K562 (cell line): ENCODE results near the gene CREBL2. TPM values are rescaled to one million over a fixed set of nuclear protein-coding genes. Genes with fewer than 3 reads are reported as not detected.

Source experiments
- ATAC-seq: fragments of 200-7000 bp; cut with Tn5 transposase; 3 replicates; pipeline ENCODE4 v1.9.1; 2020; ENCODE audit warnings: moderate library complexity
- BruUV-seq: library from RNA; stranded (reverse); fragments of 400-500 nt; replicated peaks from 2 replicates; lab custom pipeline; 2021; lab: Mats Ljungman, UMichigan
- CTCF ChIA-PET: fragments of 300-600 bp; formaldehyde crosslinking; extraction: SDS; loops from one replicate; lab custom pipeline; 2021; ENCODE audit warnings: low intra/inter-chr PET ratio; lab: Yijun Ruan, JAX
- POLR2A ChIA-PET: fragments of 300-600, 350-650 bp; sonication (Branson Sonifier 250); formaldehyde crosslinking; extraction: SDS; loops from one replicate; lab custom pipeline; 2021; ENCODE audit warnings: antibody characterized with exemption, inconsistent platforms; lab: Yijun Ruan, JAX
- DNase-seq, 4 experiments: peaks; one replicate each; pipeline versions ENCODE4 v3.0.0 to v3.0.0-alpha.2; 2011 to 2018; ENCODE audit warnings: low spot score in 3 of 4, mixed read lengths in 3 of 4; ENCODE audit errors: extremely low read depth in 1 of 4
- FAIRE-seq: peaks from 2 replicates; lab custom pipeline; 2011; peaks lifted over from hg19 to GRCh38; lab: Jason Lieb, UNC
- H2AFZ ChIP-seq: 2 replicates; pipeline ENCODE4 v1.6.0; 2011; ENCODE audit warnings: low read depth, low read length, control low read depth, inconsistent platforms
- H3K27ac ChIP-seq: fragments of 200-600 bp; 3 replicates; pipeline ENCODE4 v1.8.0; 2011; ENCODE audit warnings: low read depth, mild to moderate bottlenecking, control low read depth, inconsistent platforms, low read length, moderate library complexity, mixed read lengths; ENCODE audit errors: extremely low read depth
- H3K27me3 ChIP-seq, 2 experiments: fragments of 300-600 bp in 1 of 2; 2 replicates in 1 of 2; 3 replicates in 1 of 2; pipeline versions ENCODE4 v1.6.0 to v1.8.0; 2011; ENCODE audit warnings: inconsistent platforms in 2 of 2, low read length in 2 of 2, mild to moderate bottlenecking in 1 of 2, mixed read lengths in 1 of 2, moderate library complexity in 1 of 2; ENCODE audit not compliant: control insufficient read depth in 2 of 2, insufficient read depth in 2 of 2
- H3K36me3 ChIP-seq: fragments of 300-600 bp; 3 replicates; pipeline ENCODE4 v1.8.0; 2011; ENCODE audit warnings: mild to moderate bottlenecking, low read length, inconsistent platforms; ENCODE audit not compliant: control insufficient read depth, insufficient read depth
- H3K4me1 ChIP-seq, 2 experiments: fragments of 200-600 bp in 1 of 2; replicated peaks in 1 of 2; 2 replicates in 1 of 2; 3 replicates in 1 of 2; pipeline versions ENCODE4 v1.5.1 to v1.8.0; 2011; ENCODE audit warnings: inconsistent platforms in 2 of 2, low read length in 2 of 2, mild to moderate bottlenecking in 1 of 2, mixed read lengths in 1 of 2, moderate library complexity in 1 of 2; ENCODE audit not compliant: control insufficient read depth in 2 of 2, insufficient read depth in 2 of 2
- H3K4me2 ChIP-seq: 2 replicates; pipeline ENCODE4 v1.6.1; 2011; ENCODE audit warnings: low read length, control low read depth, inconsistent platforms, mixed read lengths; ENCODE audit not compliant: insufficient read depth
- H3K4me3 ChIP-seq: fragments of 200-600 bp; sonication (generic), shearing (Covaris generic); 2 replicates; pipeline ENCODE4 v1.5.1; 2016; ENCODE audit warnings: control low read depth, inconsistent platforms
- H3K79me2 ChIP-seq: fragments of 200-600 bp; 3 replicates; pipeline ENCODE4 v1.8.0; 2011; ENCODE audit warnings: low read length, inconsistent platforms; ENCODE audit not compliant: control insufficient read depth, insufficient read depth
- H3K9ac ChIP-seq, 2 experiments: 2 replicates each; pipeline versions ENCODE4 v1.6.0 to v1.6.1; 2011; ENCODE audit warnings: low read depth in 2 of 2, low read length in 2 of 2, control low read depth in 1 of 2, inconsistent platforms in 1 of 2, mild to moderate bottlenecking in 1 of 2, mixed read lengths in 1 of 2; ENCODE audit not compliant: insufficient read depth in 1 of 2
- H3K9me1 ChIP-seq: one replicate; pipeline ENCODE4 v1.6.0; 2011; ENCODE audit warnings: inconsistent platforms, mild to moderate bottlenecking, low read length, moderate library complexity; ENCODE audit not compliant: control insufficient read depth, insufficient read depth
- H3K9me3 ChIP-seq: replicated peaks from 2 replicates; pipeline ENCODE4 v1.5.1; 2011; ENCODE audit warnings: low read depth, low read length, inconsistent platforms; ENCODE audit not compliant: control insufficient read depth, insufficient read depth
- H4K20me1 ChIP-seq: replicated peaks from 2 replicates; pipeline ENCODE4 v1.6.1; 2011; ENCODE audit warnings: low read length, inconsistent platforms, mixed read lengths; ENCODE audit not compliant: control insufficient read depth, insufficient read depth
- CBFB ChIP-seq: sonication (generic); formaldehyde crosslinking; IDR thresholded peaks from 2 replicates; pipeline ENCODE4 v1.4.0; 2020; ENCODE audit warnings: mild to moderate bottlenecking, missing genetic modification reagents
- CC2D1A ChIP-seq: fragments of 450-650 bp; IDR thresholded peaks from 2 replicates; pipeline ENCODE4 v1.6.1; 2017; ENCODE audit warnings: mild to moderate bottlenecking
- CREB1 ChIP-seq, 2 experiments: sonication (generic) in 1 of 2; formaldehyde crosslinking in 1 of 2; IDR thresholded peaks; 2 replicates each; pipeline versions ENCODE4 v1.6.1 to v1.8.0; 2012 to 2022; ENCODE audit warnings: inconsistent platforms in 1 of 2, mild to moderate bottlenecking in 1 of 2, missing genetic modification reagents in 1 of 2, moderate library complexity in 1 of 2
- HDAC1 ChIP-seq, 2 experiments: fragments of 450-650 bp; IDR thresholded peaks; 2 replicates each; pipeline ENCODE4 v1.6.1; 2016 to 2017; ENCODE audit warnings: inconsistent platforms in 1 of 2, mild to moderate bottlenecking in 1 of 2, moderate library complexity in 1 of 2
- HNRNPH1 ChIP-seq: fragments of 200-400 bp; formaldehyde crosslinking; optimal IDR thresholded peaks from 2 replicates; pipeline ENCODE3; 2017; ENCODE audit warnings: low read depth, mild to moderate bottlenecking, low read length, moderate library complexity
- HNRNPK ChIP-seq: fragments of 200-400 bp; formaldehyde crosslinking; IDR thresholded peaks from one replicate; pipeline ENCODE4 v1.6.1; 2018; ENCODE audit warnings: mild to moderate bottlenecking, low read depth, low read length; ENCODE audit not compliant: poor library complexity, severe bottlenecking
- TAF1 ChIP-seq: IDR thresholded peaks from 2 replicates; pipeline ENCODE4 v1.6.1; 2011; ENCODE audit warnings: mild to moderate bottlenecking, low read length, moderate library complexity; ENCODE audit not compliant: insufficient read depth, control insufficient read depth, severe bottlenecking; ENCODE audit errors: extremely low read depth
- TSC22D4 ChIP-seq: fragments of 450-650 bp; IDR thresholded peaks from 2 replicates; pipeline ENCODE4 v1.6.1; 2016; ENCODE audit warnings: missing genetic modification characterization, missing biosample characterization, control low read depth
- ZNF3 ChIP-seq: fragments of 250-450 bp; sonication (Bioruptor Pico); IDR thresholded peaks from 2 replicates; pipeline ENCODE4 v1.5.0; 2021; ENCODE audit warnings: mild to moderate bottlenecking, moderate library complexity
- ZNF311 ChIP-seq: fragments of 250-450 bp; sonication (Bioruptor Pico); IDR thresholded peaks from 2 replicates; pipeline ENCODE4 v1.4.0; 2020; ENCODE audit warnings: mild to moderate bottlenecking, moderate library complexity
- ZNF445 ChIP-seq: fragments of 250-450 bp; sonication (Bioruptor Pico); IDR thresholded peaks from 2 replicates; pipeline ENCODE4 v1.4.0; 2020; ENCODE audit warnings: low read depth, mild to moderate bottlenecking, moderate library complexity
- WGBS: fragments of 100-300 bp; shearing (Covaris generic); methylation state at CpG from one replicate; pipeline ENCODE4 v1.1.6; 2016; ENCODE audit warnings: low coverage, mixed read lengths; ENCODE audit not compliant: insufficient coverage; ENCODE audit errors: missing lambda C conversion rate; 5-methylcytosine and 5-hydroxymethylcytosine counted together
- in situ Hi-C: fragments of 300-500 bp; cut with MboI; formaldehyde crosslinking; loops from 4 replicates; pipeline ENCODE4 v1.15.0; 2018; ENCODE audit warnings: inconsistent platforms, mixed read lengths
- intact Hi-C: fragments of 100-400 bp; cut with micrococcal nuclease; formaldehyde crosslinking; loops from 2 replicates; pipeline ENCODE4 v1.14.2; 2022
- polyA plus RNA-seq, 8 experiments: library from polyadenylated mRNA; depleted of rRNA in 4 of 8; stranded (reverse) in 5 of 8; unstranded in 3 of 8; fragments of >200 nt; fragmentation: Nextera tagmentation in 2 of 8; fragmentation: Illumina TruSeq in 1 of 8; extraction: Ambion mirVana in 2 of 8; extraction: Trizol in 1 of 8; gene quantifications; 2 replicates each; pipeline versions ENCODE4 v1.2.1 to v1.2.3, GENCODE V29; 2011 to 2014; ENCODE audit warnings: inconsistent platforms in 1 of 8, missing spikeins in 1 of 8
- total RNA-seq, 7 experiments: library from RNA; depleted of rRNA in 6 of 7; stranded (reverse); fragments of >200 nt in 6 of 7; fragmentation: Illumina TruSeq in 2 of 7; extraction: Trizol in 2 of 7; gene quantifications; 2 replicates each; pipeline versions ENCODE4 v1.2.1 to v1.2.3, GENCODE V29; 2011 to 2021; ENCODE audit warnings: low replicate concordance in 1 of 7
- TF ChIP-seq, protein P1 (sequence below): fragments of 250-450 bp; sonication (Bioruptor Pico); IDR thresholded peaks from 2 replicates; pipeline ENCODE4 v1.5.0; 2021
- TF ChIP-seq, protein P2 (sequence below): fragments of 450-650 bp; IDR thresholded peaks from 2 replicates; pipeline ENCODE4 v1.6.1; 2016; ENCODE audit warnings: missing biosample characterization, missing genetic modification characterization
- TF ChIP-seq, protein P3 (sequence below): sonication (generic); formaldehyde crosslinking; IDR thresholded peaks from 2 replicates; pipeline ENCODE4 v1.8.0; 2022; ENCODE audit warnings: mild to moderate bottlenecking, missing genetic modification reagents

The CREBL2 gene
- total and polyA plus RNA-seq, 9 of the 15 experiments (the other 6 are each of a cell fraction or from before 2014, with no cell fraction given): 1.7 to 7.3 (median 5.2) TPM

DNA sequence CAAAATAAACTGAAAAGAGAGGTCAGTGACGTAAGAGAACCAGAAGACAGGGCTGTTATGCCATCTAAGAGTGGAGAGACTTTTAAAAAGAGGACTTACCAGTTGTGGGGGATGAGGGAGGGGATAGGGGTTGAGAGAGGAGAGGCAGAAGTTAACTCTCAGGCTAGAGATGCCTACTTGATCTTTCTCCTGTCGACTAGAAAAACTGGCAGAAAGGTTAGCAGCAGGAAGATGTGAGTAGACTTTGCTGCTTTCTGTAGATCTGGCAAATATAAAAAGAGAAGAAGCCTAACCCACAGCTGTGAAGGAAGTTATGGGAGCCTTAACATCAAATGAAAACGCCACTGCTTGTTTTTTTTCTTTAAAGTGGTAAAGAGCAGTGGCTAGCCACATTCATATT, 10.7 kb downstream of the CREBL2 start (continued):
- no peak for TF ChIP-seq TSC22D4

DNA sequence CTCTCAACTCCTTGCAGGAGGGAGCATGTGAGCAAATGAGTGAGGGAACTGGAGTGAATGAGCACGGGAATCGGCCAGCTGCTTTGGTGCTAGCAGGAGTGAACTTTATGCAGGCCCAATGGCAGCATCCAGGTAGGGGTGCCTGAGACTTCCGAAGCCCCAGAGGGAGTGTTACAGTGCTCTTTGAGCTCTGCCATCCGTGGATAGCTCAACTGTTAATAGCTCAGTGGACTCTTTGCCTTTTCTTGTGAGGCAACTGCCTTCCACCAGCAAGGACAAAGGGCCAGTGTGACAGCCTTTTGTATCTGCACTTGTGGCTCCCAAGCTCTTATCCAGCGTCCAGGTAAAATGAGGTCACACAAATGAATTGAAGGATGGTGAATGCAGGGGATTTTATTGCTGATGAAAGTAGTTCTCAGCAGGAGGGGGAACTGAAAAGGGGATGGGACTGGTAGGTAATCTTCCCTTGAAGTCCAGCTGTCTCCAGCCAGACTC, 12.9 kb downstream of the CREBL2 start:
- Histone ChIP-seq H4K20me1 (no peaks in the 10 kb centered on the region), H3K4me3 (no peak overlapping the region), H3K9me1 (no peaks in the 10 kb centered on the region), H3K4me1 (no peaks in the 10 kb centered on the region), H3K79me2 (no peaks in the 10 kb centered on the region), H3K9me3 (no peaks in the 10 kb centered on the region), H3K36me3 (no peaks in the 10 kb centered on the region), H2AFZ (no peak overlapping the region), H3K9ac (no peak overlapping the region), H3K4me2 (no peak overlapping the region), H3K27me3 (no peaks in the 10 kb centered on the region), H3K27ac (no peak overlapping the region)
- ATAC-seq (no peak), FAIRE-seq (no peak), DNase-seq (no peak)
- WGBS: 39% methylated on average over 5 of the region's 5 CpGs
- no TSS peak for BruUV-seq
- in situ Hi-C loops (no loop called here), intact Hi-C loops (no loop called here)
- CTCF ChIA-PET: no interaction called here
- POLR2A ChIA-PET: no interaction called here
- TF ChIP-seq, protein P1, sequence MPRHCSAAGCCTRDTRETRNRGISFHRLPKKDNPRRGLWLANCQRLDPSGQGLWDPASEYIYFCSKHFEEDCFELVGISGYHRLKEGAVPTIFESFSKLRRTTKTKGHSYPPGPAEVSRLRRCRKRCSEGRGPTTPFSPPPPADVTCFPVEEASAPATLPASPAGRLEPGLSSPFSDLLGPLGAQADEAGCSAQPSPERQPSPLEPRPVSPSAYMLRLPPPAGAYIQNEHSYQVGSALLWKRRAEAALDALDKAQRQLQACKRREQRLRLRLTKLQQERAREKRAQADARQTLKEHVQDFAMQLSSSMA: no peak
- TF ChIP-seq ZNF445 (no peak), CREB1 (IDR thresholded peaks at IDR 0.05) (no peak), CREB1 (CRISPR knock-in tag; IDR thresholded peaks at IDR 0.05) (no peak), ZNF3 (CRISPR knock-in tag) (no peak), HNRNPH1 (no peak), HDAC1 (IDR thresholded peaks at IDR 0.05) (no peak), ZNF311 (CRISPR knock-in tag) (no peak), CC2D1A (no peak), CBFB (CRISPR knock-in tag) (no peak), HNRNPK (no peak), TAF1 (no peak)
- TF ChIP-seq, protein P2, sequence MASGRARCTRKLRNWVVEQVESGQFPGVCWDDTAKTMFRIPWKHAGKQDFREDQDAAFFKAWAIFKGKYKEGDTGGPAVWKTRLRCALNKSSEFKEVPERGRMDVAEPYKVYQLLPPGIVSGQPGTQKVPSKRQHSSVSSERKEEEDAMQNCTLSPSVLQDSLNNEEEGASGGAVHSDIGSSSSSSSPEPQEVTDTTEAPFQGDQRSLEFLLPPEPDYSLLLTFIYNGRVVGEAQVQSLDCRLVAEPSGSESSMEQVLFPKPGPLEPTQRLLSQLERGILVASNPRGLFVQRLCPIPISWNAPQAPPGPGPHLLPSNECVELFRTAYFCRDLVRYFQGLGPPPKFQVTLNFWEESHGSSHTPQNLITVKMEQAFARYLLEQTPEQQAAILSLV (tag): no peak
- TF ChIP-seq, protein P3, sequence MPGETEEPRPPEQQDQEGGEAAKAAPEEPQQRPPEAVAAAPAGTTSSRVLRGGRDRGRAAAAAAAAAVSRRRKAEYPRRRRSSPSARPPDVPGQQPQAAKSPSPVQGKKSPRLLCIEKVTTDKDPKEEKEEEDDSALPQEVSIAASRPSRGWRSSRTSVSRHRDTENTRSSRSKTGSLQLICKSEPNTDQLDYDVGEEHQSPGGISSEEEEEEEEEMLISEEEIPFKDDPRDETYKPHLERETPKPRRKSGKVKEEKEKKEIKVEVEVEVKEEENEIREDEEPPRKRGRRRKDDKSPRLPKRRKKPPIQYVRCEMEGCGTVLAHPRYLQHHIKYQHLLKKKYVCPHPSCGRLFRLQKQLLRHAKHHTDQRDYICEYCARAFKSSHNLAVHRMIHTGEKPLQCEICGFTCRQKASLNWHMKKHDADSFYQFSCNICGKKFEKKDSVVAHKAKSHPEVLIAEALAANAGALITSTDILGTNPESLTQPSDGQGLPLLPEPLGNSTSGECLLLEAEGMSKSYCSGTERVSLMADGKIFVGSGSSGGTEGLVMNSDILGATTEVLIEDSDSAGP (CRISPR knock-in tag): no peak
